ENCODE data around the gene KIF1B.

- TF ChIP-seq, protein P1, sequence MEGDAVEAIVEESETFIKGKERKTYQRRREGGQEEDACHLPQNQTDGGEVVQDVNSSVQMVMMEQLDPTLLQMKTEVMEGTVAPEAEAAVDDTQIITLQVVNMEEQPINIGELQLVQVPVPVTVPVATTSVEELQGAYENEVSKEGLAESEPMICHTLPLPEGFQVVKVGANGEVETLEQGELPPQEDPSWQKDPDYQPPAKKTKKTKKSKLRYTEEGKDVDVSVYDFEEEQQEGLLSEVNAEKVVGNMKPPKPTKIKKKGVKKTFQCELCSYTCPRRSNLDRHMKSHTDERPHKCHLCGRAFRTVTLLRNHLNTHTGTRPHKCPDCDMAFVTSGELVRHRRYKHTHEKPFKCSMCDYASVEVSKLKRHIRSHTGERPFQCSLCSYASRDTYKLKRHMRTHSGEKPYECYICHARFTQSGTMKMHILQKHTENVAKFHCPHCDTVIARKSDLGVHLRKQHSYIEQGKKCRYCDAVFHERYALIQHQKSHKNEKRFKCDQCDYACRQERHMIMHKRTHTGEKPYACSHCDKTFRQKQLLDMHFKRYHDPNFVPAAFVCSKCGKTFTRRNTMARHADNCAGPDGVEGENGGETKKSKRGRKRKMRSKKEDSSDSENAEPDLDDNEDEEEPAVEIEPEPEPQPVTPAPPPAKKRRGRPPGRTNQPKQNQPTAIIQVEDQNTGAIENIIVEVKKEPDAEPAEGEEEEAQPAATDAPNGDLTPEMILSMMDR (IDR thresholded peaks at IDR 0.05), result no peak
- TF ChIP-seq EZH2 (IDR thresholded peaks at IDR 0.05; ENCODE audit: borderline replicate concordance, insufficient read depth, low read depth, low read length, poor library complexity, severe bottlenecking), result no peak
These were observed 151.1 kb downstream of the KIF1B start for GRCh38 chr1:10361515-10361914.

All from B cell (primary cell).